WTC11 (cell line): ENCODE data around the gene ARHGAP6. TPM values are rescaled to one million over a fixed set of nuclear protein-coding genes. Genes with fewer than 3 reads are reported as not detected.

Source experiments
- ATAC-seq: fragments of 200-7000 bp; cut with Tn5 transposase; 2 replicates; pipeline ENCODE4 v1.10.0; 2021; ENCODE audit warnings: mild to moderate bottlenecking, moderate library complexity
- CTCF ChIA-PET: fragments of 300-600 bp; sonication (Branson Sonifier 250); formaldehyde crosslinking; loops from one replicate; lab custom pipeline; 2021; ENCODE audit warnings: antibody characterized with exemption; lab: Charles Lee
- POLR2A ChIA-PET: fragments of 350-600 bp; sonication (Branson Sonifier 250); formaldehyde crosslinking; loops from one replicate; lab custom pipeline; 2021; ENCODE audit warnings: antibody characterized with exemption; lab: Charles Lee
- DNase-seq: peaks from one replicate; pipeline ENCODE4 v3.0.0; 2021; ENCODE audit warnings: low spot score
- H3K27ac Mint-ChIP-seq: 2 replicates; pipeline ENCODE4 v1.8.0; 2021; ENCODE audit warnings: mixed read lengths
- H3K27me3 Mint-ChIP-seq: 2 replicates; pipeline ENCODE4 v1.8.0; 2021; ENCODE audit warnings: low read depth, mild to moderate bottlenecking, moderate library complexity, mixed read lengths
- H3K36me3 Mint-ChIP-seq: 2 replicates; pipeline ENCODE4 v1.8.0; 2021; ENCODE audit warnings: mixed read lengths
- H3K4me1 Mint-ChIP-seq: 2 replicates; pipeline ENCODE4 v1.8.0; 2022; ENCODE audit warnings: mixed read lengths
- H3K4me3 Mint-ChIP-seq: 2 replicates; pipeline ENCODE4 v1.8.0; 2021; ENCODE audit warnings: mild to moderate bottlenecking, moderate library complexity, mixed read lengths
- H3K9me3 Mint-ChIP-seq: 2 replicates; pipeline ENCODE4 v1.8.0; 2021; ENCODE audit warnings: mixed read lengths
- CBFB ChIP-seq: sonication (generic); formaldehyde crosslinking; IDR thresholded peaks from 2 replicates; pipeline ENCODE4 v1.8.1; 2022; ENCODE audit warnings: mild to moderate bottlenecking, low read depth, missing genetic modification reagents
- ELF4 ChIP-seq: sonication (generic); formaldehyde crosslinking; IDR thresholded peaks from 2 replicates; pipeline ENCODE4 v1.8.1; 2022; ENCODE audit warnings: low read depth, mild to moderate bottlenecking, moderate library complexity, missing genetic modification reagents
- GABPB1 ChIP-seq: sonication (generic); formaldehyde crosslinking; IDR thresholded peaks from 2 replicates; pipeline ENCODE4 v1.8.1; 2023; ENCODE audit warnings: mild to moderate bottlenecking, missing genetic modification reagents
- GRHL2 ChIP-seq: fragments of 250-450 bp; sonication (Bioruptor Pico); IDR thresholded peaks from 2 replicates; pipeline ENCODE4 v1.8.0; 2022; ENCODE audit warnings: mild to moderate bottlenecking, moderate library complexity; ENCODE audit not compliant: insufficient replicate concordance, severe bottlenecking
- JAZF1 ChIP-seq: fragments of 250-450 bp; sonication (Bioruptor Pico); IDR thresholded peaks from 2 replicates; pipeline ENCODE4 v1.9.0; 2021; ENCODE audit warnings: moderate library complexity, mild to moderate bottlenecking, inconsistent platforms
- JUN ChIP-seq: sonication (generic); formaldehyde crosslinking; IDR thresholded peaks from 2 replicates; pipeline ENCODE4 v1.8.0; 2023; ENCODE audit warnings: mild to moderate bottlenecking, missing genetic modification reagents
- MAX ChIP-seq: sonication (generic); formaldehyde crosslinking; IDR thresholded peaks from 2 replicates; pipeline ENCODE4 v1.8.0; 2022; ENCODE audit warnings: mild to moderate bottlenecking, missing genetic modification reagents
- NR2C2 ChIP-seq: sonication (generic); formaldehyde crosslinking; IDR thresholded peaks from 2 replicates; pipeline ENCODE4 v1.8.0; 2022; ENCODE audit warnings: mild to moderate bottlenecking, missing genetic modification reagents
- SMAD4 ChIP-seq: sonication (generic); formaldehyde crosslinking; IDR thresholded peaks from 2 replicates; pipeline ENCODE4 v1.8.0; 2022; ENCODE audit warnings: mild to moderate bottlenecking, missing genetic modification reagents
- TCF7 ChIP-seq: sonication (generic); formaldehyde crosslinking; IDR thresholded peaks from 2 replicates; pipeline ENCODE4 v1.8.0; 2022; ENCODE audit warnings: mild to moderate bottlenecking, low read depth, missing genetic modification reagents, moderate library complexity
- TEAD4 ChIP-seq: sonication (generic); formaldehyde crosslinking; IDR thresholded peaks from 2 replicates; pipeline ENCODE4 v1.8.0; 2022; ENCODE audit warnings: mild to moderate bottlenecking, missing genetic modification reagents
- USF2 ChIP-seq: sonication (generic); formaldehyde crosslinking; IDR thresholded peaks from 2 replicates; pipeline ENCODE4 v1.8.1; 2023; ENCODE audit warnings: mild to moderate bottlenecking, missing genetic modification reagents, moderate library complexity
- ZNF138 ChIP-seq: sonication (generic); formaldehyde crosslinking; conservative IDR thresholded peaks from 2 replicates; pipeline ENCODE4 v1.8.1; 2022; ENCODE audit warnings: mild to moderate bottlenecking, moderate library complexity, missing genetic modification reagents
- ZNF232 ChIP-seq: sonication (generic); formaldehyde crosslinking; IDR thresholded peaks from 2 replicates; pipeline ENCODE4 v1.8.0; 2022; ENCODE audit warnings: mild to moderate bottlenecking, missing genetic modification reagents
- ZNF317 ChIP-seq: sonication (generic); formaldehyde crosslinking; IDR thresholded peaks from 2 replicates; pipeline ENCODE4 v1.8.1; 2023; ENCODE audit warnings: low read depth, mild to moderate bottlenecking, moderate library complexity, missing genetic modification reagents, borderline replicate concordance
- ZNF423 ChIP-seq: fragments of 250-450 bp; sonication (Bioruptor Pico); IDR thresholded peaks from 2 replicates; pipeline ENCODE4 v2.1.2; 2022; ENCODE audit warnings: mild to moderate bottlenecking, moderate library complexity
- ZNF425 ChIP-seq: fragments of 250-450 bp; sonication (Bioruptor Pico); conservative IDR thresholded peaks from 2 replicates; pipeline ENCODE4 v1.9.0; 2021; ENCODE audit warnings: mild to moderate bottlenecking
- total RNA-seq: library from RNA; stranded (reverse); gene quantifications from 3 replicates; pipeline ENCODE4 v1.2.3, GENCODE V29; 2021
- TF ChIP-seq, protein P1 (sequence below): sonication (generic); formaldehyde crosslinking; IDR thresholded peaks from 2 replicates; pipeline ENCODE4 v1.8.1; 2023; ENCODE audit warnings: mild to moderate bottlenecking, missing genetic modification reagents
- TF ChIP-seq, protein P2 (sequence below): sonication (generic); formaldehyde crosslinking; IDR thresholded peaks from 2 replicates; pipeline ENCODE4 v1.8.1; 2022; ENCODE audit warnings: mild to moderate bottlenecking, missing genetic modification reagents, moderate library complexity, borderline replicate concordance
- TF ChIP-seq, protein P3 (sequence below): sonication (generic); formaldehyde crosslinking; IDR thresholded peaks from 2 replicates; pipeline ENCODE4 v1.8.0; 2023; ENCODE audit warnings: mild to moderate bottlenecking, missing genetic modification reagents

The ARHGAP6 gene
- total RNA-seq, 1 experiment from 2014 or later = 1.0 TPM

DNA sequence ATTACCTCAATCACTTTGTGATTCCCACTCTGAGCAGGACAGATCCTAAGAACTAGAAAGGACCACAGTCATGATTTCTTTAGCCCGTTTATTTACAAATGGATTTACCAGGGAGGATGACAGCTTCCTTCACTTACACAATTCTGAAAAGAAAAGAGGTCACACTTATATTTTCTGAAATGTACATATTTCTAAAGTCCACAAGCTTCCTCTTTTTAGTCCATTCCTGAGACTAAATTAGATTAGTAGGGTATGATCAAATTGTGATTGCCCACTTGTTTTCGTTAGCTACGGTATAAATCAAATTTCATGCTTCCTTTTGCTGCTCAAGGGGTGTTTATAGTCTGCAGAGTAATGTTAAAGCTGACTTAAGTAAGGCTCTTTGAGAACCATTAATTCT, 380.1 kb downstream of the ARHGAP6 start:
- Mint-ChIP-seq H3K36me3 (no peaks in the 10 kb centered on the region), H3K27me3 (peaks cover 7% of the 10 kb centered on the region; the same call in 1 of the 2 replicates)
- ATAC-seq = no peak
- TF ChIP-seq ZNF317 (CRISPR knock-in tag) = no peak
- TF ChIP-seq, protein P1, sequence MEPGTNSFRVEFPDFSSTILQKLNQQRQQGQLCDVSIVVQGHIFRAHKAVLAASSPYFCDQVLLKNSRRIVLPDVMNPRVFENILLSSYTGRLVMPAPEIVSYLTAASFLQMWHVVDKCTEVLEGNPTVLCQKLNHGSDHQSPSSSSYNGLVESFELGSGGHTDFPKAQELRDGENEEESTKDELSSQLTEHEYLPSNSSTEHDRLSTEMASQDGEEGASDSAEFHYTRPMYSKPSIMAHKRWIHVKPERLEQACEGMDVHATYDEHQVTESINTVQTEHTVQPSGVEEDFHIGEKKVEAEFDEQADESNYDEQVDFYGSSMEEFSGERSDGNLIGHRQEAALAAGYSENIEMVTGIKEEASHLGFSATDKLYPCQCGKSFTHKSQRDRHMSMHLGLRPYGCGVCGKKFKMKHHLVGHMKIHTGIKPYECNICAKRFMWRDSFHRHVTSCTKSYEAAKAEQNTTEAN (CRISPR knock-in tag) = no peak
- TF ChIP-seq, protein P2, sequence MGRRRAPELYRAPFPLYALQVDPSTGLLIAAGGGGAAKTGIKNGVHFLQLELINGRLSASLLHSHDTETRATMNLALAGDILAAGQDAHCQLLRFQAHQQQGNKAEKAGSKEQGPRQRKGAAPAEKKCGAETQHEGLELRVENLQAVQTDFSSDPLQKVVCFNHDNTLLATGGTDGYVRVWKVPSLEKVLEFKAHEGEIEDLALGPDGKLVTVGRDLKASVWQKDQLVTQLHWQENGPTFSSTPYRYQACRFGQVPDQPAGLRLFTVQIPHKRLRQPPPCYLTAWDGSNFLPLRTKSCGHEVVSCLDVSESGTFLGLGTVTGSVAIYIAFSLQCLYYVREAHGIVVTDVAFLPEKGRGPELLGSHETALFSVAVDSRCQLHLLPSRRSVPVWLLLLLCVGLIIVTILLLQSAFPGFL (CRISPR knock-in tag) = no peak
- no peak for TF ChIP-seq ZNF423 (CRISPR knock-in tag)
- TF ChIP-seq CBFB = no peak
- TF ChIP-seq TEAD4 = no peak
- no peak for TF ChIP-seq ZNF425 (CRISPR knock-in tag)
- TF ChIP-seq ELF4 (CRISPR knock-in tag) = no peak
- no peak for TF ChIP-seq JAZF1 (CRISPR knock-in tag)
- no peak for TF ChIP-seq TCF7 (CRISPR knock-in tag)
- no peak for TF ChIP-seq GABPB1 (CRISPR knock-in tag)
- TF ChIP-seq, protein P3, sequence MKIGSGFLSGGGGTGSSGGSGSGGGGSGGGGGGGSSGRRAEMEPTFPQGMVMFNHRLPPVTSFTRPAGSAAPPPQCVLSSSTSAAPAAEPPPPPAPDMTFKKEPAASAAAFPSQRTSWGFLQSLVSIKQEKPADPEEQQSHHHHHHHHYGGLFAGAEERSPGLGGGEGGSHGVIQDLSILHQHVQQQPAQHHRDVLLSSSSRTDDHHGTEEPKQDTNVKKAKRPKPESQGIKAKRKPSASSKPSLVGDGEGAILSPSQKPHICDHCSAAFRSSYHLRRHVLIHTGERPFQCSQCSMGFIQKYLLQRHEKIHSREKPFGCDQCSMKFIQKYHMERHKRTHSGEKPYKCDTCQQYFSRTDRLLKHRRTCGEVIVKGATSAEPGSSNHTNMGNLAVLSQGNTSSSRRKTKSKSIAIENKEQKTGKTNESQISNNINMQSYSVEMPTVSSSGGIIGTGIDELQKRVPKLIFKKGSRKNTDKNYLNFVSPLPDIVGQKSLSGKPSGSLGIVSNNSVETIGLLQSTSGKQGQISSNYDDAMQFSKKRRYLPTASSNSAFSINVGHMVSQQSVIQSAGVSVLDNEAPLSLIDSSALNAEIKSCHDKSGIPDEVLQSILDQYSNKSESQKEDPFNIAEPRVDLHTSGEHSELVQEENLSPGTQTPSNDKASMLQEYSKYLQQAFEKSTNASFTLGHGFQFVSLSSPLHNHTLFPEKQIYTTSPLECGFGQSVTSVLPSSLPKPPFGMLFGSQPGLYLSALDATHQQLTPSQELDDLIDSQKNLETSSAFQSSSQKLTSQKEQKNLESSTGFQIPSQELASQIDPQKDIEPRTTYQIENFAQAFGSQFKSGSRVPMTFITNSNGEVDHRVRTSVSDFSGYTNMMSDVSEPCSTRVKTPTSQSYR (CRISPR knock-in tag) = no peak
- TF ChIP-seq ZNF232 (CRISPR knock-in tag) = no peak
- no peak for TF ChIP-seq SMAD4
- no peak for TF ChIP-seq GRHL2 (CRISPR knock-in tag)
- no peak for TF ChIP-seq NR2C2 (CRISPR knock-in tag)
- TF ChIP-seq JUN (CRISPR knock-in tag) = no peak
- TF ChIP-seq MAX = no peak
- no peak for TF ChIP-seq USF2 (CRISPR knock-in tag)
- TF ChIP-seq ZNF138 (CRISPR knock-in tag) = no peak
- TF ChIP-seq, all 79 proteins: peak for 0
- DNase-seq = no peak
- CTCF ChIA-PET = no interaction called here
- H3K9me3 Mint-ChIP-seq = no peaks in the 10 kb centered on the region
- POLR2A ChIA-PET = no interaction called here
- no peak overlapping the region for H3K4me3 Mint-ChIP-seq
- H3K4me1 Mint-ChIP-seq = no peaks in the 10 kb centered on the region
- no peak overlapping the region for H3K27ac Mint-ChIP-seq
